Activated CD4-positive, alpha-beta memory T cell treated with anti-CD3 and anti-CD28 coated beads, Interleukin-2, amount 10 ng/mL, durations not matched to agents 7 days and 5 days (primary cell): ENCODE results near the gene MELTF. TPM values are rescaled to one million over a fixed set of nuclear protein-coding genes. Genes with fewer than 3 reads are reported as not detected.

ENCODE experiments used
- CTCF ChIA-PET: fragments of 350-600 bp; sonication (Branson Sonifier 250); formaldehyde crosslinking; loops from one replicate; lab custom pipeline; 2021; ENCODE audit warnings: antibody characterized with exemption, inconsistent platforms; lab: Charles Lee
- POLR2A ChIA-PET: fragments of 350-600 bp; sonication (Branson Sonifier 250); formaldehyde crosslinking; loops from one replicate; lab custom pipeline; 2021; ENCODE audit warnings: antibody characterized with exemption; lab: Charles Lee
- DNase-seq: peaks from one replicate; pipeline ENCODE4 v3.0.0-alpha.2; 2020
- H3K27ac Mint-ChIP-seq: one replicate; pipeline ENCODE4 v1.8.0; 2021; ENCODE audit warnings: mild to moderate bottlenecking, mixed read lengths
- H3K27me3 Mint-ChIP-seq: one replicate; pipeline ENCODE4 v1.8.0; 2021; ENCODE audit warnings: mixed read lengths
- H3K36me3 Mint-ChIP-seq: one replicate; pipeline ENCODE4 v1.8.0; 2021; ENCODE audit warnings: low read depth, mixed read lengths
- H3K4me1 Mint-ChIP-seq: one replicate; pipeline ENCODE4 v1.8.0; 2021; ENCODE audit warnings: mixed read lengths
- H3K4me3 Mint-ChIP-seq: one replicate; pipeline ENCODE4 v1.8.0; 2021; ENCODE audit warnings: mild to moderate bottlenecking, mixed read lengths
- H3K9me3 Mint-ChIP-seq: one replicate; pipeline ENCODE4 v1.8.0; 2021; ENCODE audit warnings: mixed read lengths
- total RNA-seq, 2 experiments: library from RNA; stranded (reverse); gene quantifications; one replicate each; pipeline ENCODE4 v1.2.3, GENCODE V29; 2021

The MELTF gene
- total RNA-seq, 2 experiments from 2014 or later: 5.1 to 6.1 TPM

DNA sequence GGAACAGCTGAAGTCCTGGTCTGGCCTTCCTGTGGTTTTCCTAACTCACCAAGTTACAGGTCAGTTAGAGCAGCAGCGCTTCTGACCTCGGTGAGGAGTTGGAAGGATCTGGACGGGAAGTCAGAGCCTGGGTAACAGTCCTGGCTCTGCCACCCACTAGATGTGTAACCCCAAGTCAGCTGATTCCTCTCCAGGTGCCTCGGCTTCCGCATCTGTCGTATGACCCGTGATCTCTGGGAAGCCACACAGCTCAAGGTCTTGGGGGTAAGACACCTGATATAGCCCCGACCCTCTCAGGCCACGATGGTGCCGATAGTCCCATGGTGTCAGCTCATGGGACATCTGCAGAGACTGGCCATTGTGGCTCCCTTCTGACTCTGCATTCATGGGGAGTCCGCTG, 52.7 kb downstream of the MELTF start:
- H3K4me3 Mint-ChIP-seq: no peak overlapping the region
- POLR2A ChIA-PET: no interaction called here
- H3K9me3 Mint-ChIP-seq: peaks cover 4% of the 10 kb centered on the region
- CTCF ChIA-PET: no interaction called here
- H3K4me1 Mint-ChIP-seq: peaks cover 6% of the 10 kb centered on the region
- peaks cover 4% of the 10 kb centered on the region for H3K27me3 Mint-ChIP-seq
- DNase-seq: no peak
- peaks cover 4% of the 10 kb centered on the region for H3K36me3 Mint-ChIP-seq
- H3K27ac Mint-ChIP-seq: no peak overlapping the region

GRCh38 chr3:196975349-196975748, 54.3 kb downstream of the MELTF start:
- no peaks in the 10 kb centered on the region for H3K36me3 Mint-ChIP-seq
- DNase-seq: no peak
- H3K27ac Mint-ChIP-seq: no peak overlapping the region
- peaks cover 8% of the 10 kb centered on the region for H3K27me3 Mint-ChIP-seq
- ChIA-PET CTCF (no interaction called here), POLR2A (no interaction called here)
- peaks cover 9% of the 10 kb centered on the region for H3K4me1 Mint-ChIP-seq
- no peaks in the 10 kb centered on the region for H3K9me3 Mint-ChIP-seq
- H3K4me3 Mint-ChIP-seq: no peak overlapping the region

GRCh38 chr3:196974661-196975060, 55.0 kb downstream of the MELTF start:
- Mint-ChIP-seq H3K27me3 (peaks cover 11% of the 10 kb centered on the region), H3K4me3 (no peak overlapping the region), H3K4me1 (peaks cover 11% of the 10 kb centered on the region), H3K9me3 (no peaks in the 10 kb centered on the region), H3K27ac (no peak overlapping the region), H3K36me3 (no peaks in the 10 kb centered on the region)
- ChIA-PET POLR2A (no interaction called here), CTCF (no interaction called here)
- no peak for DNase-seq

GRCh38 chr3:196971094-196971698, 58.4 kb downstream of the MELTF start:
- peaks cover 11% of the 10 kb centered on the region for H3K27me3 Mint-ChIP-seq
- H3K4me3 Mint-ChIP-seq: no peak overlapping the region
- peaks cover 12% of the 10 kb centered on the region for H3K4me1 Mint-ChIP-seq
- H3K27ac Mint-ChIP-seq: no peak overlapping the region
- ChIA-PET POLR2A (interaction anchor here (1.4 to 4.4 kb wide), 2 partner anchors 29 to 32 kb away, joined by 4 to 32 read pairs; partner anchors contain the start of gene NCBP2), CTCF (interaction anchor here (1.0 to 1.9 kb wide), 4 partner anchors 13 to 447 kb away, joined by 3 to 8 read pairs (median 5); no protein-coding TSS in a partner anchor)
- H3K36me3 Mint-ChIP-seq: peaks cover 7% of the 10 kb centered on the region
- no peaks in the 10 kb centered on the region for H3K9me3 Mint-ChIP-seq
- DNase-seq: no peak

DNA sequence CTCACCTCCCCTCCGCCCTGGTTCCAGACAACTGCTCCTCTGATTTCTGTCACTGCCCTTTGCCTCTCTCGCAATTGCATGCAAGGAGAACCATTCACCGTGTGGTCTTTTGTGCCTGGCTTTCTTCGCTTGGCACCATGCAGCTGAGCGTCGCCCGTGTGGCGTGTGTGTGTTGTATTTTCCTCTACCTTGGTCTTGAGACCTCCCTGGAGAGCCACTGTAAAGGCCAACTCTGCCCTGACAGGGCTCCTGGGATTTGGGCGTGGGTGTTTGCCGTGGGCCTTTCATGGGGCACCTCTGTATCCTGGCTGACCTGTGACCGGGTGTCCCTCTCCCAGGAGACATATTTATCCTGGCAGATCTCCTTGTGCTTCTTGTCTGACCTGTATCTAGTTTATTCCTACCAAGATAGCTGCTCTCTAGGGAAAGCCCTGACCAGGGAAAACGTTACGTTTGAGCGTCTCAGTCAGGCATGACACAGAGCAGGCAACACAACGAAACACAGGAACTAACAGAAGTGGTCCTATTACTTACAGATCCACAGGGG, 59.0 kb downstream of the MELTF start:
- CTCF ChIA-PET: interaction anchor here (1.0 to 1.9 kb wide), 8 partner anchors 13 to 446 kb away, joined by 3 to 8 read pairs (median 4); no protein-coding TSS in a partner anchor
- H3K27ac Mint-ChIP-seq: peak overlapping the region; percentile 24
- peaks cover 12% of the 10 kb centered on the region for H3K36me3 Mint-ChIP-seq
- H3K9me3 Mint-ChIP-seq: no peaks in the 10 kb centered on the region
- peak overlapping the region; percentile 58 for H3K4me3 Mint-ChIP-seq
- no peak for DNase-seq
- peaks cover 11% of the 10 kb centered on the region for H3K27me3 Mint-ChIP-seq
- POLR2A ChIA-PET: interaction anchor here (1.4 to 4.4 kb wide), 2 partner anchors 29 to 33 kb away, joined by 4 to 32 read pairs; partner anchors contain the start of gene NCBP2
- H3K4me1 Mint-ChIP-seq: peaks cover 12% of the 10 kb centered on the region

DNA sequence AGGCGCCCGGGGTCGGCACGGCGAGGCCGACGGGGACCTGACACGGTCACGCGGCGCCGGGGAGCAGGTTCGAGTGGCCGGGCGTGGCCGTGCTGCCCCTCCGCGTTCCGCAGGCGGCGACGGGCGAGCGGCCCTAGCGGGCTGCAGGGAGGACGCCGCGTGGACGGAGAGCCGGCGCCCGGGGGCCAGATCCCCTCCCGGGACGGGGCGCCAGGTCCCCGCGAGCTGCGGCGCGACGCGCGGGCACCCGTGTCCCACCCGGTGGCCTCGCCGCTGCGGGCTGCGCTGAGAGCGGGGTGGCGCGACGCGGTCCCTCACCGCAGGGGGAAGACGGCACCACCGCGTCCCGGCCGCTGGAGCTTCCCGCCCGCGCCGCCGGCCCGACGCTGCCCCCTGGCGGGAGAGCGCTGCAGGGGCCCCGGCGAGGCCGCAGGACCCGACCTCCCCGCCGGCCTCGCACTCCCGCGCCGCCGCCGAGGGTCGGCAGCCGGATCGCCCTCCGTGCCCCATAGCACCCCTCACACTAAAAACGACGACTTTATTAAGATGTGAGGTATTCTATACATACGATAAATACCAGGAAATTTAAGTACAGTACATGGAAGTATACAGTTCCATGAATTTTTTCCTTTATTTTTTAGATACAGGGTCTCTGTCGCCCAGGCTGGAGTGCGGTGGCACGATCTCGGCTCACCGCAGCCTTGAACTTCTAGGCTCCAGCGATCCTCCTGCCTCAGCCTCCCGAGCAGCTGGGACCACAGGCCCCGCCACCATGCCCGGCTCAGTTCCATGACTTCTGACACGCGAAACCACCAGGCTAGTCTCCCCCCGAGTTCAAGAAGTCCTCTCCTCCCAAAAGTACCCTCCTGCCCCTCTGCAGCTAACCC, 59.7 kb downstream of the MELTF start:
- H3K27ac Mint-ChIP-seq: peak overlapping the region; percentile 49
- peaks cover 11% of the 10 kb centered on the region for H3K27me3 Mint-ChIP-seq
- peaks cover 12% of the 10 kb centered on the region for H3K4me1 Mint-ChIP-seq
- POLR2A ChIA-PET: interaction anchor here (0.7 to 4.4 kb wide), 6 partner anchors 28 to 358 kb away, joined by 3 to 32 read pairs (median 6); partner anchors contain the start of genes NCBP2 and SENP5
- peaks cover 12% of the 10 kb centered on the region for H3K36me3 Mint-ChIP-seq
- H3K4me3 Mint-ChIP-seq: peak overlapping the region; percentile 58
- CTCF ChIA-PET: interaction anchor here (0.6 to 1.9 kb wide), 15 partner anchors 14 to 653 kb away, joined by 3 to 7 read pairs (median 3); partner anchors contain the start of gene MELTF
- H3K9me3 Mint-ChIP-seq: no peaks in the 10 kb centered on the region
- peak; percentile 73 for DNase-seq

GRCh38 chr3:196969134-196969659, 60.4 kb downstream of the MELTF start:
- CTCF ChIA-PET: interaction anchor here (0.6 to 1.9 kb wide), 13 partner anchors 15 to 652 kb away, joined by 3 to 7 read pairs (median 3); partner anchors contain the start of gene MELTF
- Mint-ChIP-seq H3K4me3 (peak overlapping the region; percentile 81), H3K27ac (no peak overlapping the region), H3K4me1 (peaks cover 12% of the 10 kb centered on the region), H3K36me3 (peaks cover 12% of the 10 kb centered on the region), H3K27me3 (peaks cover 11% of the 10 kb centered on the region), H3K9me3 (no peaks in the 10 kb centered on the region)
- DNase-seq: peak; percentile 54
- POLR2A ChIA-PET: interaction anchor here (1.0 to 4.4 kb wide), 4 partner anchors 27 to 357 kb away, joined by 3 to 32 read pairs (median 9); partner anchors contain the start of genes NCBP2 and SENP5

- POLR2A ChIA-PET: interaction anchor here (0.9 to 4.4 kb wide), 4 partner anchors 26 to 356 kb away, joined by 3 to 32 read pairs (median 9); partner anchors contain the start of genes NCBP2 and SENP5
- peaks cover 12% of the 10 kb centered on the region for H3K36me3 Mint-ChIP-seq
- H3K9me3 Mint-ChIP-seq: no peaks in the 10 kb centered on the region
- CTCF ChIA-PET: interaction anchor here (1.0 kb wide), 1 partner anchor 26 kb away, joined by 3 read pairs; the partner anchor contains the start of gene NCBP2
- peak; percentile 54 for DNase-seq
- H3K4me1 Mint-ChIP-seq: peaks cover 12% of the 10 kb centered on the region
- H3K27ac Mint-ChIP-seq: no peak within 1 kb of the TSS
- peak within 1 kb of the TSS; percentile 81 for H3K4me3 Mint-ChIP-seq
- peaks cover 11% of the 10 kb centered on the region for H3K27me3 Mint-ChIP-seq
Measured at GRCh38 chr3:196968233-196969133, 61.1 kb downstream of the MELTF start, which contains the start of gene PIGZ. Gene PIGZ, minus strand, starts transcription at chr3:196968833. Its CDS starts 16,802 bp downstream, at chr3:196952031.

DNA sequence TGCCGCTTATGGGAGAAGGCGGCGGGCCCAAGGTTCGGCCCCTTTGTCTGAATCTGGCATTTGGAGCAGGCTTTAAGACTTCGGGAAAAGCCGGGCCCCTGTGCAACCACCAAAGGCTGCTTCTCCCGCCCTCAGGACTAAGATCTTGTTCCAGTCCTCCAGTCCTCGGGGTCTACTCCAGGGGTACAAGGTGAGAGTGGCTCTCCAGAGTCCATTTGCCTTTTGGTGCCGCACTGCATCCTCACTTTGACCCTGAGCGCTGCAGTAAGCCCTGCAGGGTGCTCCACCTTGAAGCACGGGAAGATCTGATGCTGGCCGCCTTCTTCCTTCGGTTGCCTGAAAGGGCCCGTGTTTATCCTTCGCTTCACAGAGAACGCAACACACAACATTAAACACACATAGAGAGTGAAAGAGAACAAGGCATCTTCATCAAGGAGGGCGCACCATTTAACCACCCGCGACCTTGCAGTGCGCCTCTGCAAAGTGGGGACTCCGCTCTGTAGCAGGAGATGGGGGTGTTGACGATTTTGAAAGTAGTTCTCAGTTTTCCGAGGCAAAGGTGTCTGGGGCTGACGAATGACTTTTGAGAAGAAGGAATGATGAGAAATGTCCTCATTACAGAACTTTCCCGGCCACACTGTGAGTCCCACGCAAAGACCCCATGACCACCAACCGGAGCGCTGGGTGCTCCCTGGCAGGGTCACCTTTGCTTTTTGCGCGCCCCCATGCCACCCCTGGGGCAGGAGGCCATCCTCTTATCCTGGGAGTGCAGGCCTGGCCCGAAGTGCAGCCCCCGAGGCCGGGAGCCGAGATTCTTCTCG, 62.0 kb downstream of the MELTF start:
- H3K4me3 Mint-ChIP-seq: peak overlapping the region; percentile 70
- H3K36me3 Mint-ChIP-seq: peaks cover 12% of the 10 kb centered on the region
- no peak overlapping the region for H3K27ac Mint-ChIP-seq
- H3K9me3 Mint-ChIP-seq: no peaks in the 10 kb centered on the region
- CTCF ChIA-PET: interaction anchor here (1.0 kb wide), 1 partner anchor 25 kb away, joined by 3 read pairs; the partner anchor contains the start of gene NCBP2
- H3K27me3 Mint-ChIP-seq: peaks cover 11% of the 10 kb centered on the region
- DNase-seq: no peak
- POLR2A ChIA-PET: interaction anchor here (0.9 to 4.4 kb wide), 2 partner anchors 26 to 355 kb away, joined by 3 to 32 read pairs; partner anchors contain the start of gene NCBP2
- H3K4me1 Mint-ChIP-seq: peaks cover 12% of the 10 kb centered on the region

GRCh38 chr3:196966526-196967401, 62.9 kb downstream of the MELTF start:
- no peak overlapping the region for H3K4me3 Mint-ChIP-seq
- CTCF ChIA-PET: no interaction called here
- POLR2A ChIA-PET: interaction anchor here (0.7 kb wide), 1 partner anchor 99 kb away, joined by 3 read pairs; the partner anchor contains the start of gene SENP5

More at GRCh38 chr3:196966526-196967401, 62.9 kb downstream of the MELTF start:
- peaks cover 12% of the 10 kb centered on the region for H3K36me3 Mint-ChIP-seq
- DNase-seq: no peak
- peaks cover 12% of the 10 kb centered on the region for H3K4me1 Mint-ChIP-seq
- H3K9me3 Mint-ChIP-seq: no peaks in the 10 kb centered on the region
- H3K27ac Mint-ChIP-seq: no peak overlapping the region
- H3K27me3 Mint-ChIP-seq: peaks cover 11% of the 10 kb centered on the region
